Astrocyte of the cerebellum (primary cell): ENCODE data around the gene PIEZO1.

Experiments
- DNase-seq: peaks from one replicate; pipeline ENCODE4 v3.0.0-alpha.2; 2011; ENCODE audit warnings: low read depth
- H3K4me3 ChIP-seq: 2 replicates; pipeline ENCODE4 v1.5.1; 2011; ENCODE audit warnings: mild to moderate bottlenecking, low read depth, low read length, moderate library complexity
- in situ Hi-C: cut with HindIII; loops from 2 replicates; pipeline ENCODE4 v1.10.0; 2017; ENCODE audit warnings: low sequenced_read_pairs
- TF ChIP-seq, protein P1 (sequence below): IDR thresholded peaks from 2 replicates; pipeline ENCODE4 v1.5.1; 2012; ENCODE audit warnings: low read length, low read depth, moderate library complexity, mild to moderate bottlenecking; ENCODE audit errors: missing control alignments

PIEZO1 gene

DNA sequence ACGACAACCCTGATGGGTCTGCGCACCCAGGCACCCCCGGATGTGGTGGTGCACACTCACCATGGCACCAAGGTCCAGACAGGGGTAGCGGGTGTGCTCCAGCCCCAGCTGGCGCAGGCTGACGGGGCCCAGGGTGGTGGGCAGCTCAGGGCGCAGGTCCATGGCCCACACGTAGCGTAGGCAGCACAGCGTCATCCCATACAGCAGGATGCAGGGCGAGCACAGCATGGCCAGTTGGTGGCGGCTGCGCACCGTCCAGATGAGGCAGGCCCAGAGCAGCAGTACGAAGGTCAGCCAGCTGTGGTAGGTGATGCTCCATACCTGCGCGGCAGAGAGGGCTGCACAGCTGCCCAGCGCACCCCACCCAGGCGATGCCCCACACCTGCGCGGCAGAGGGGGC is 48.9 kb downstream of the PIEZO1 start:
- no peak for DNase-seq
- in situ Hi-C loops = no loop called here
- no peak overlapping the region for H3K4me3 ChIP-seq
- TF ChIP-seq, protein P1, sequence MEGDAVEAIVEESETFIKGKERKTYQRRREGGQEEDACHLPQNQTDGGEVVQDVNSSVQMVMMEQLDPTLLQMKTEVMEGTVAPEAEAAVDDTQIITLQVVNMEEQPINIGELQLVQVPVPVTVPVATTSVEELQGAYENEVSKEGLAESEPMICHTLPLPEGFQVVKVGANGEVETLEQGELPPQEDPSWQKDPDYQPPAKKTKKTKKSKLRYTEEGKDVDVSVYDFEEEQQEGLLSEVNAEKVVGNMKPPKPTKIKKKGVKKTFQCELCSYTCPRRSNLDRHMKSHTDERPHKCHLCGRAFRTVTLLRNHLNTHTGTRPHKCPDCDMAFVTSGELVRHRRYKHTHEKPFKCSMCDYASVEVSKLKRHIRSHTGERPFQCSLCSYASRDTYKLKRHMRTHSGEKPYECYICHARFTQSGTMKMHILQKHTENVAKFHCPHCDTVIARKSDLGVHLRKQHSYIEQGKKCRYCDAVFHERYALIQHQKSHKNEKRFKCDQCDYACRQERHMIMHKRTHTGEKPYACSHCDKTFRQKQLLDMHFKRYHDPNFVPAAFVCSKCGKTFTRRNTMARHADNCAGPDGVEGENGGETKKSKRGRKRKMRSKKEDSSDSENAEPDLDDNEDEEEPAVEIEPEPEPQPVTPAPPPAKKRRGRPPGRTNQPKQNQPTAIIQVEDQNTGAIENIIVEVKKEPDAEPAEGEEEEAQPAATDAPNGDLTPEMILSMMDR = no peak

DNA sequence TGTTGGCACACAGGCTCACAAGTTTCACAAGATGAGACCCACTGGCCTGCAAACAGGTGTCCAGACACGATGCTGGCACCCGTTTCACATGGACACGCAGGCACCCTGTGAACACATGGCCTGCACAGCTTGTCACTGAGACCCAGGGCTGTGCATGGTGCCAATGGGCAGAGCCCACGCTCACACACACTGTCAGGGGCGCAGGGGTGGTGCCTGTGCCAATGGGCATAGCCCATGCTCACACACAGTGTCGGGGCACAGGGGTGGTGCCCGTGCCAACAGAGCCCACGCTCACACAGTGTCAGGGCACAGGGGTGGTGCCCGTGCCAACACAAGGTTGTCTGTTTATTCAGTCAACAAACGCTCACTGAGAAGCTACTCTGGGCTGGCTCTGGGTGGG is 49.4 kb downstream of the PIEZO1 start:
- TF ChIP-seq, protein P1 = no peak
- DNase-seq = no peak
- H3K4me3 ChIP-seq = no peak overlapping the region
- in situ Hi-C loops = no loop called here

DNA sequence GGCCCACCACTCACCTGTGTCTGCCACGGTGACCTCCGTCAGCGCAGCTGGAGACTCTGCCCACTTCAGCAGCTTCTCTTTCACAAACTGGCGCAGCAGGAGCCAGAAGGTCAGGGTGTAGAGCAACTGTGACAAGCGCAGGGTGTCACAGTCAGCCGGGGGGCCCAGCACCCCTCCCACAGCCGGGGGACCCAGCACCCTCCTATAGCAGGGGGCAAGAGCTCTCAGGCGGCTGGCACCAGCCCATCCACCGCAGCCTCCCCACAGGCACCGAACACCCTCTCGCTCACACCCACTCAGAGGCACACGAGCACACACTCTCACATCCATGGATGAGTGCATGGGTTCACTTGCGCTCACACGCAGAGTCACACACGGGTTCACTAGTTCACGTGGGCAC is 49.9 kb downstream of the PIEZO1 start:
- TF ChIP-seq, protein P1 = no peak
- in situ Hi-C loops = no loop called here

DNA sequence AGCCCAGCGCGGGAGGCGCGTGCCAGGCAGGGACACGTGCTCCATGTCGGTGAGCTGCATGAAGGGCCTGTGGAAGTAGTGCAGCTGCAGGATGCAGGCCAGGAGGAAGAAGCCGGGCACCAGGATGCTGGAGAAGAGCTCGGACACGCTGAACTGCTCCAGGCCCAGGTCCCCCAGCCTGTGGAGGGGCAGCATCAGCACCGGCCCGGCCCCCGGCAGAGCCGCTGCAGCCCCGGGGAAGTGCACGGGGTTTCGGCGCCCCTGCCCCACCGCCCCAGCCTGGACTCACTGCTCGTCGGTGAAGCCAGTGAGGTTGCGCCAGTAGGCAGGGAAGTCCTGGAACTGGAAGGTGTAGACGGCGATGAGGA is 50.7 kb downstream of the PIEZO1 start:
- TF ChIP-seq, protein P1 = no peak
- no peak overlapping the region for H3K4me3 ChIP-seq
- no peak for DNase-seq
- in situ Hi-C loops = no loop called here

More for the DNA sequence above, 49.9 kb downstream of the PIEZO1 start:
- no peak for DNase-seq
- H3K4me3 ChIP-seq = no peak overlapping the region

DNA sequence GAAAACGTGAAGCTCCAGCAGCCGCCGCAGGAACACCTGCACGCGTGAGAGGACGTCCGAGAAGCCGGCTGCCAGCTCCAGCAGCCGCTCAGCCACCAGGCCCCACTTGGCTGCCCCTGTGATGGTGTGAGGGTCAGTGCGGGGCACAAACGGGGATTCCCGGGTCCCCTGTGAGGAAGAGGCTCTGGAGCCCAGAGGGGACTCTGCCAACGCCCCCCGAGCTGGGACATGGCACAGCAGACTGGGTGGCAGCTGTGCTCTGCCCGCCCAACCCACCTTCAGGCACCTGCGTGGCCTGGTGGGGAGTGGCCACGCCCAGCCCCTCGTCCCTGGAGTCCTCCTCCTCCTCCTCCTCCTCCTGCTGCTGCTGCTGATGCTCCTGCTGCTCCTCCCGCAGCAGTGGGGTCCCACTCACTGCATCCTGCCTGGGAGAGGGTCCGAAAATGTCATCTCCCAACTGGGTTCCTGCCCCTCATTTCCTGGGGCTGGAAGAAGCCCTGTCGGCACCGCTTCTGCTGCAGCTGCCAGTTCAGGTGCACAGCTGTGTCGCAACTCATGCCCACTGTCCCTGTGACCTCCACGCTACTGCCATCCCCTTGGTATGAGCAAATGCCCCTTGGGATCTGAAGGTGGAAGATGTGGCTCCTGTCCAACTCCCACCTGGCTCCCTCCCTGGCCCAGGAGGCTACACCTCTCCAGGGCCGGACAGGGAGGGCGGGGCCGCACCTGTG is 51.2 kb downstream of the PIEZO1 start:
- DNase-seq = no peak
- H3K4me3 ChIP-seq = no peak overlapping the region
- TF ChIP-seq, protein P1 = no peak
- in situ Hi-C loops = no loop called here

DNA sequence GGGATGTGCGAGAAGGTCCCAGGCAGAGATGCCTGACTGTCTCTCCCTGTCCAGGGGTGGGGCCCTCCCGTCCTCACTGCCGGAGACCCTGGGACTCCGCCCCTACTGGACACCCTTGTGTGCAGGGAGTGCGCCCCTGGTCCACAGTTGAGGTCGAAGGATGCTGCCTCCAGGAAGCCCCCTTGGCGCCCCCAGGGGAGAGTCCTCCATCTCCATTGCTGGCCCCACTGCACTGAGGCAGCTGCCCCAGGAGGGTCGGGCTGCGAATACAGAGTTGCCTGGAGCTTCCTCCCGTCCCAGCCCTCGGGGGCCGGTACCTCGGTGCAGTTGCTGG is 52.1 kb downstream of the PIEZO1 start:
- TF ChIP-seq, protein P1 = no peak
- in situ Hi-C loops = no loop called here
- H3K4me3 ChIP-seq = no peak overlapping the region
- no peak for DNase-seq
